GM23338 (cell line): Measurements from ENCODE around the gene OSBPL1A. TPM values are rescaled to one million over a fixed set of nuclear protein-coding genes. Genes with fewer than 3 reads are reported as not detected.

ENCODE experiments used
- ATAC-seq: fragments of 200-7000 bp; cut with Tn5 transposase; 3 replicates; pipeline ENCODE4 v1.9.1; 2020
- DNase-seq: peaks from one replicate; pipeline ENCODE4 v3.0.0-alpha.2; 2015; ENCODE audit warnings: low spot score
- H2AFZ ChIP-seq: fragments of 200-600 bp; sonication (generic); 2 replicates; pipeline ENCODE4 v1.8.0; 2016; ENCODE audit warnings: antibody characterized with exemption, mild to moderate bottlenecking, moderate library complexity
- H3F3A ChIP-seq: fragments of 200-600 bp; sonication (generic); replicated peaks from 2 replicates; pipeline ENCODE4 v1.8.0; 2017; ENCODE audit warnings: antibody characterized with exemption, mixed run types, low read depth
- H3K27ac ChIP-seq: fragments of 200-600 bp; sonication (generic); 2 replicates; pipeline ENCODE4 v1.6.1; 2016; ENCODE audit warnings: low read depth
- H3K27me3 ChIP-seq: fragments of 200-600 bp; sonication (generic); 2 replicates; pipeline ENCODE4 v1.8.0; 2016; ENCODE audit warnings: mild to moderate bottlenecking, mixed run types, moderate library complexity; ENCODE audit not compliant: insufficient read depth
- H3K36me3 ChIP-seq: fragments of 200-600 bp; sonication (generic); 2 replicates; pipeline ENCODE4 v1.8.0; 2016; ENCODE audit warnings: mild to moderate bottlenecking; ENCODE audit not compliant: insufficient read depth
- H3K4me1 ChIP-seq: fragments of 200-600 bp; sonication (generic); 2 replicates; pipeline ENCODE4 v1.8.0; 2016; ENCODE audit warnings: mild to moderate bottlenecking, moderate library complexity; ENCODE audit not compliant: insufficient read depth
- H3K4me2 ChIP-seq: fragments of 200-600 bp; sonication (generic); 2 replicates; pipeline ENCODE4 v1.7.1; 2017; ENCODE audit warnings: mixed run types
- H3K4me3 ChIP-seq: fragments of 200-600 bp; sonication (generic); 2 replicates; pipeline ENCODE4 v1.6.1; 2016; ENCODE audit warnings: mixed run types
- H3K79me2 ChIP-seq: fragments of 200-600 bp; sonication (generic); replicated peaks from 2 replicates; pipeline ENCODE4 v1.8.0; 2017; ENCODE audit warnings: mild to moderate bottlenecking; ENCODE audit not compliant: insufficient read depth
- H3K9me2 ChIP-seq: fragments of 200-600 bp; sonication (generic); 2 replicates; pipeline ENCODE4 v1.8.0; 2017; ENCODE audit not compliant: insufficient read depth
- H4K20me1 ChIP-seq: fragments of 200-600 bp; sonication (generic); replicated peaks from 2 replicates; pipeline ENCODE4 v1.8.0; 2017; ENCODE audit warnings: mild to moderate bottlenecking; ENCODE audit not compliant: insufficient read depth
- H3K27ac Mint-ChIP-seq: 2 replicates; pipeline ENCODE4 v1.8.0; 2020; ENCODE audit warnings: inconsistent platforms, mild to moderate bottlenecking, moderate library complexity, mixed read lengths
- H3K27me3 Mint-ChIP-seq: 3 replicates; pipeline ENCODE4 v1.8.0; 2022; ENCODE audit warnings: low read depth, mild to moderate bottlenecking, moderate library complexity, mixed read lengths, inconsistent platforms; ENCODE audit not compliant: insufficient read depth, poor library complexity
- H3K36me3 Mint-ChIP-seq: 3 replicates; pipeline ENCODE4 v1.8.0; 2021; ENCODE audit warnings: low read depth, mild to moderate bottlenecking, inconsistent platforms, moderate library complexity, mixed read lengths
- H3K4me1 Mint-ChIP-seq: 3 replicates; pipeline ENCODE4 v1.8.0; 2020; ENCODE audit warnings: mild to moderate bottlenecking, inconsistent platforms, mixed read lengths
- H3K4me3 Mint-ChIP-seq: 3 replicates; pipeline ENCODE4 v1.8.0; 2021; ENCODE audit warnings: moderate library complexity, mild to moderate bottlenecking, inconsistent platforms, mixed read lengths
- H3K9me3 Mint-ChIP-seq: 3 replicates; pipeline ENCODE4 v1.8.0; 2020; ENCODE audit warnings: moderate library complexity, mild to moderate bottlenecking, inconsistent platforms, mixed read lengths
- CREB1 ChIP-seq: fragments of 250-450 bp; sonication (Bioruptor Pico); IDR thresholded peaks from 2 replicates; pipeline ENCODE4 v1.5.0; 2020; ENCODE audit warnings: low read depth, mild to moderate bottlenecking, moderate library complexity
- EZH2 ChIP-seq: fragments of 200-600 bp; sonication (generic); IDR thresholded peaks from one replicate; pipeline ENCODE4 v1.8.0; 2017; ENCODE audit warnings: antibody characterized with exemption, mild to moderate bottlenecking, low read depth; ENCODE audit not compliant: unreplicated experiment
- EZH2phosphoT487 ChIP-seq: fragments of 200-600 bp; sonication (generic); IDR thresholded peaks from one replicate; pipeline ENCODE4 v1.8.1; 2018; ENCODE audit warnings: antibody characterized with exemption; ENCODE audit not compliant: unreplicated experiment
- NANOG ChIP-seq: IDR thresholded peaks from 2 replicates; pipeline ENCODE4 v1.6.1; 2016; ENCODE audit warnings: antibody characterized with exemption, borderline replicate concordance
- POLR2AphosphoS5 ChIP-seq: IDR thresholded peaks from 2 replicates; pipeline ENCODE4 v1.6.1; 2016; ENCODE audit warnings: antibody characterized with exemption, low read depth
- STAT1 ChIP-seq: IDR thresholded peaks from one replicate; pipeline ENCODE4 v1.6.1; 2016; ENCODE audit warnings: antibody characterized with exemption; ENCODE audit not compliant: unreplicated experiment
- ZNF114 ChIP-seq: fragments of 250-450 bp; sonication (Bioruptor Pico); IDR thresholded peaks from 2 replicates; pipeline ENCODE4 v1.5.0; 2020; ENCODE audit warnings: mild to moderate bottlenecking, moderate library complexity
- ZNF331 ChIP-seq: fragments of 250-450 bp; sonication (Bioruptor Pico); IDR thresholded peaks from 2 replicates; pipeline ENCODE4 v1.5.0; 2020; ENCODE audit warnings: low read depth, mild to moderate bottlenecking, moderate library complexity
- ZNF462 ChIP-seq: fragments of 250-450 bp; sonication (Bioruptor Pico); IDR thresholded peaks from 2 replicates; pipeline ENCODE4 v1.5.0; 2020; ENCODE audit warnings: mild to moderate bottlenecking, moderate library complexity
- polyA plus RNA-seq: library from polyadenylated mRNA; unstranded; fragments of >200 nt; fragmentation: Nextera tagmentation; extraction: Ambion mirVana; gene quantifications from 2 replicates; pipeline ENCODE4 v1.2.1, GENCODE V29; 2016
- total RNA-seq: library from RNA; depleted of rRNA; stranded (reverse); fragments of >200 nt; shearing (Covaris generic); gene quantifications from 2 replicates; pipeline ENCODE4 v1.2.3, GENCODE V29; 2014

Gene OSBPL1A
- total and polyA plus RNA-seq, 2 experiments from 2014 or later, result 55.6 to 71.4 TPM

- TF ChIP-seq NANOG (no peak), ZNF462 (CRISPR knock-in tag) (no peak), ZNF114 (CRISPR knock-in tag) (no peak), STAT1 (no peak), CREB1 (CRISPR knock-in tag) (no peak), EZH2phosphoT487 (no peak), ZNF331 (CRISPR knock-in tag) (no peak)
These were observed 75.0 kb downstream of the OSBPL1A start (continued) for GRCh38 chr18:24322584-24323136.

- H4K20me1 ChIP-seq, result no peaks in the 10 kb centered on the region
- H3K27ac ChIP-seq, result no peak overlapping the region
- DNase-seq (no peak), ATAC-seq (no peak)
- Mint-ChIP-seq H3K27ac (no peak overlapping the region), H3K4me3 (no peak overlapping the region), H3K9me3 (no peaks in the 10 kb centered on the region), H3K4me1 (no peaks in the 10 kb centered on the region; the same call in 2 of the 3 replicates), H3K36me3 (peaks cover 7% of the 10 kb centered on the region; the same call in 1 of the 3 replicates), H3K27me3 (no peaks in the 10 kb centered on the region)
- H3K27me3 ChIP-seq, result no peaks in the 10 kb centered on the region
- H3K9me2 ChIP-seq, result no peaks in the 10 kb centered on the region
- H3K79me2 ChIP-seq, result no peaks in the 10 kb centered on the region
- peaks cover 3% of the 10 kb centered on the region; the same call in 1 of the 2 replicates for H3K36me3 ChIP-seq
- no peaks in the 10 kb centered on the region for H3F3A ChIP-seq
- no peak overlapping the region for H3K4me2 ChIP-seq
- no peaks in the 10 kb centered on the region for H3K4me1 ChIP-seq
- no peak overlapping the region for H2AFZ ChIP-seq
- no peak overlapping the region for H3K4me3 ChIP-seq
- no peak for TF ChIP-seq ZNF114 (CRISPR knock-in tag)
- TF ChIP-seq EZH2, result no peak
- TF ChIP-seq ZNF462 (CRISPR knock-in tag), result no peak
- TF ChIP-seq STAT1, result no peak
- TF ChIP-seq POLR2AphosphoS5, result no peak
These were observed 76.6 kb downstream of the OSBPL1A start for GRCh38 chr18:24321071-24321470.
